ENCODE measurements around the gene PDE4D. TPM values are rescaled to one million over a fixed set of nuclear protein-coding genes. Genes with fewer than 3 reads are reported as not detected.

Gene PDE4D
- total and polyA plus RNA-seq, 3 donors from 2014 or later: 7.8 to 13.9 (median 8.7) TPM

DNA sequence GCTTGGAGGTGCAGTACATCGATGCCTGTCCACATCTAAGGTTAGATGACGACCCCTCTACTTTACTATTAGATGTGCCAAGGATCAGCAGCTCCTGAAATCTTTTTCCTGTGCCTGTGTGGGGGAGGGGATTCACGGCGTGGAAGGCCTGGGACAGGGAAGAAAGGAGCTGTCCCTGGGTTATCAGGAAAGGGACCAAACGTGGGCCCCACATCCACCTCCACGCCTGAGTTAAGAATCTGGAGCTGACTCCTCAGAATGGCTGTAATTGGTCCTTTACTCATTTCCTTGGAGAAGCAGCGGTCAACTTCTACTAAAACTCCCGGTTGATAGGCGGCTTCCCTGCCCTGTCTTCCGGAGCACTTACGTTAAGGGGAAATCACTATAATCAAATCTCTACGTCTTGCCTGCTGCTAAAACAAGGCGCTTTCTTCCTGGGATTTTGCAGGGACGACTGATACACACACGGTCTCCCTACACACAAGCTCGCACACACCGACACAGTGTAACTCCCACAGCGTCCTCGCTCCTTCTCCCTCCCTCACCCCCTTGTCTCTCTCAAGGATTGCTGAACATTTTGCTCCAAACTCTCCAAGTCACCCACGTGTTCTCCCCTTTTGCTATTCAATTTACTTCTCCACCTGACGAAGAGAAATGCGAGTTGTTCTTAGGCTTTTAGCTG, 1.4 kb downstream of the PDE4D start:
- Histone ChIP-seq H3K36me3 (ENCODE audit: low read depth, missing control alignments) (no peaks in the 10 kb centered on the region), H3K27me3 (no peaks in the 10 kb centered on the region), H3K27ac (no peak overlapping the region), H3K9me3 (no peaks in the 10 kb centered on the region), H3K4me3 (no peak overlapping the region), H3K4me1 (no peaks in the 10 kb centered on the region)
- DNase-seq: no peak
- 4% methylated on average over 20 to 22 of the region's 22 CpGs for WGBS, 2 donors
- intact Hi-C loops (cut with DNase I; ENCODE audit: low total_unique reads): no loop called here
- TF ChIP-seq POLR2A (IDR thresholded peaks at IDR 0.05): no peak
- TF ChIP-seq CTCF (IDR thresholded peaks at IDR 0.05): no peak

DNA sequence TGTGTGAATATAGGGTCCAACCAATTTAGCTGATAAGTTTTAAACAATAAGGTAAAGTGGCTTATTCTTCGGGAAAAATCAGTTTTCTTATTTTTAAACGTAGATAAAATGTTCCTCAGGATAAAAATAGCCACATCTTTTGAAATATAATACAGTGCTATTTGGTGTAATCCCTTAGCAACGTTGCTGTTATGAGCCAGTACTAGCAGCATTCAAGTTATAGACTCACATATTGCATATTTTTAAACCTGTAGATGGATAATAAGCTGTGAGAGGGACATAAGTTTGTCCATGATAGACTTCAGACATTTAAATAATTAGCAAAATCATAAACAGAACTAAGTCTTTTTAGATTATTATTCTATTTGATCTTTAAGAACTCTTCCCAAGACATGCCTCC, 6.3 kb downstream of the PDE4D start:
- H3K27ac ChIP-seq: no peak overlapping the region
- 55 to 65% methylated on average over 3 of the region's 3 CpGs for WGBS, 2 donors
- H3K9me3 ChIP-seq: no peaks in the 10 kb centered on the region
- no peak for DNase-seq
- no peaks in the 10 kb centered on the region for H3K4me1 ChIP-seq
- no peaks in the 10 kb centered on the region for H3K27me3 ChIP-seq
- TF ChIP-seq POLR2A (IDR thresholded peaks at IDR 0.05): no peak
- TF ChIP-seq CTCF (IDR thresholded peaks at IDR 0.05): no peak
- H3K36me3 ChIP-seq (ENCODE audit: low read depth, missing control alignments): no peaks in the 10 kb centered on the region
- intact Hi-C loops (cut with DNase I; ENCODE audit: low total_unique reads): no loop called here
- H3K4me3 ChIP-seq: no peak overlapping the region

GRCh38 chr5:59874675-59875074, 18.9 kb downstream of the PDE4D start:
- intact Hi-C loops (cut with DNase I; ENCODE audit: low total_unique reads): no loop called here
- H3K36me3 ChIP-seq (ENCODE audit: low read depth, missing control alignments): no peaks in the 10 kb centered on the region
- H3K4me1 ChIP-seq: no peaks in the 10 kb centered on the region
- no peak overlapping the region for H3K4me3 ChIP-seq
- H3K27me3 ChIP-seq: no peaks in the 10 kb centered on the region
- H3K9me3 ChIP-seq: no peaks in the 10 kb centered on the region
- DNase-seq: no peak
- 87 to 91% methylated on average over 1 of the region's 1 CpG for WGBS, 2 donors
- H3K27ac ChIP-seq: no peak overlapping the region
- TF ChIP-seq CTCF (IDR thresholded peaks at IDR 0.05) (no peak), POLR2A (IDR thresholded peaks at IDR 0.05) (no peak)

DNA sequence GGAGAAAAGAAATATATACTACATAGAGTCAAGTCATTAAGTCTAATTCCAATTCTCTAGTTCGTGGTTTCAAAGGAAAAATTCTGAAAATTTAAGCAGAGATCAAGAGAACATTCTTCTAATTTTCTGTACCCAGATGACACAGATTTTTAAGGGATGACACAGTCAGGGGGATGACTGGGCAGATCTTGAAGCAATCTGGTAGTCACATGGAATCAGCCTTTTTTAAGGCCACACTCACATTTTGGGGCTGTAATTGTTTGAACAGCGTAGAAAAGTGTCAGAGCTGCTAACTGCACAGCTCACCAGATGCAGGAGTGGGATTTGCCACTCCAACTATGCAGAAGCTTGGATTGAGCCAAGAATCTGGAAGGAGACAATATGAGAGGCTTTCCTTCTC, 20.4 kb downstream of the PDE4D start:
- Histone ChIP-seq H3K9me3 (no peaks in the 10 kb centered on the region), H3K36me3 (ENCODE audit: low read depth, missing control alignments) (no peaks in the 10 kb centered on the region), H3K27ac (no peak overlapping the region), H3K4me1 (no peaks in the 10 kb centered on the region), H3K4me3 (no peak overlapping the region), H3K27me3 (no peaks in the 10 kb centered on the region)
- intact Hi-C loops (cut with DNase I; ENCODE audit: low total_unique reads): no loop called here
- TF ChIP-seq POLR2A (IDR thresholded peaks at IDR 0.05) (no peak), CTCF (IDR thresholded peaks at IDR 0.05) (no peak)
- WGBS, 2 donors: 75 to 93% methylated on average over 2 of the region's 2 CpGs
- DNase-seq: no peak

DNA sequence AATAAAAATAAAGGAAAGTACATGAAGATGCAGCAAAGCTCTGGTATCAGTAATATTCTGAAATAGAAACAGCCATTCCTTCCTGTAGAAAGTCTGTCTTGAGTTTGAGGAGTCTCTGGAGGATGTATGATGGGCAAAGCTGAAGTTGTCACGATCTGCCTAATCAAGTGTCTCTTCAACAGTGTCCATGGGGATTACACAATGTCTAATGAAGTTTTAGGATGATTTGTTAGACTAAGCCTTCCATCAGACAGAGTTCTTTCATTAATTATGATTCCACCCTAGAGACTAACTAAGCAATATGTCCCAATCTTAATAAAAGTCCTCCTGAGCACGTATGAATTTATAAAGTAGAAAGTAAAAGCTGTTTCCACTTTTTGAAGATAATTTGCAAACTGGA, 26.9 kb downstream of the PDE4D start:
- no peak for DNase-seq
- intact Hi-C loops (cut with DNase I; ENCODE audit: low total_unique reads): no loop called here
- 47 to 55% methylated on average over 2 of the region's 2 CpGs for WGBS, 2 donors
- Histone ChIP-seq H3K36me3 (ENCODE audit: low read depth, missing control alignments) (no peaks in the 10 kb centered on the region), H3K9me3 (no peaks in the 10 kb centered on the region), H3K27ac (no peak overlapping the region), H3K4me3 (no peak overlapping the region), H3K4me1 (no peaks in the 10 kb centered on the region), H3K27me3 (no peaks in the 10 kb centered on the region)
- no peak for TF ChIP-seq POLR2A (IDR thresholded peaks at IDR 0.05)
- no peak for TF ChIP-seq CTCF (IDR thresholded peaks at IDR 0.05)
